Activated effector memory CD4-positive, alpha-beta T cell treated with anti-CD3 and anti-CD28 coated beads, Interleukin-2, amount 50 U/mL, for 16 hours (primary cell): ENCODE results near the gene PREX1.

Experiments used
- DNase-seq: peaks from one replicate; pipeline ENCODE4 v3.0.0-alpha.2; 2020

Gene PREX1

DNA sequence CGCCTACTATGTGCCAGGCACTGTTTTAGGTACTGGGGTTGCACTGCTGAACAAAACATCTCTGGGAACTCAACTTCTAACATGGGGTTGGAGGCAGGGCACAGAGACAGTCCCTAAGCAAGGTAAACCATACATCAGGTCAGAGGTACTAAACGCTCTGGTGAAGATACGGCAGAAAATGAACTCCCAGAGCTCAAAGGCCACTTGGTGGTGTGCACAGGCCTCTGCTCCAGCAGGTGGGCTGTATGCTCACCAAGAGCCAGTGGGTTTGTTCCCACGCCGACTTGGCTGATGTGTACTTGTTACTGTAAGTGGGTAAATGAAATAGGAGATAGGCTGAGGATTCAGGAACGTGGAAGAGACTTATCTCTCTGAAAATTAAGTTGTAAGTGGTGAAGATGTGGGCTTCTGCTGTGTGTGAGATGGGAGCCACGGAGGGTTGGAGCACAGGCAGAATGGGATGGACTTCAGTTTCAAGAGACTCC is 133.4 kb downstream of the PREX1 start:
- DNase-seq: no peak

DNA sequence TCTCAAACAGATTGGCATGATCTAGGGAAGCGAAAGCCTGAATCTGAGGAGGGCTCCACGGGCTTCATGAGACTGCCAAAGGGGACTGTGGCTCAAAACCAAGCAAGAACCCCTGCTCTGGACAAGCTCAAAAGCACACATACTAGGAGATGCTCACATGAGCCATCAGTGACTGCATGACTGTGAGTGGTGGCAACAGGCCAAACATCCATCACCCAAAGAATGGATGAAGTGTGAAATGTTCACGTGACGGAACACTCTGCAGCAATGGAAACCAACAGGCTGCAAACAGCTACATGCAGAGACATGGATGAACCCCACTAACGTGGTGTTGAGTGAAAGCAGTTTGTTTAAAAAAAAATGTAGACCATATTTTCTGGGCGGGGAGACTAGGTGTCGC is 136.3 kb downstream of the PREX1 start:
- DNase-seq: no peak

DNA sequence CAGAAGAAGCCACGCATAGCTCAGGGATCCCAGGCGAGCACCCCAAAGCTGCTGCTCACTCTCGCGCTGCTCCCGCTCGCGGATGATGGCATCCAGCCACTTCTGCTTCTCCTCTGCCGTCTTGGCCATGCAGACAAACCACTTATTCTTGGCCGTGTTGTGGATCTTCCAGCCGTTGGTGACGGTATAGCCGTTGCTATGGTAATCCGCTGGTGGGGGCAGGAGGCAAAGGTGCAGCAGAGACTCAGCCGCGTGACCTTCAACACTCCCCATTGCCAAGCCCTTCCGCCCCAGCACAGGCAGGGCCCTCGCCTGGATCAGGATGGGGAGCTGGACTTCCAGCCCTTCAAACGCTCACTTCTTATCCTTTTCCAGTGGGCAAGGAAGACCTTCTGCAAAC is 136.9 kb downstream of the PREX1 start:
- no peak for DNase-seq

DNA sequence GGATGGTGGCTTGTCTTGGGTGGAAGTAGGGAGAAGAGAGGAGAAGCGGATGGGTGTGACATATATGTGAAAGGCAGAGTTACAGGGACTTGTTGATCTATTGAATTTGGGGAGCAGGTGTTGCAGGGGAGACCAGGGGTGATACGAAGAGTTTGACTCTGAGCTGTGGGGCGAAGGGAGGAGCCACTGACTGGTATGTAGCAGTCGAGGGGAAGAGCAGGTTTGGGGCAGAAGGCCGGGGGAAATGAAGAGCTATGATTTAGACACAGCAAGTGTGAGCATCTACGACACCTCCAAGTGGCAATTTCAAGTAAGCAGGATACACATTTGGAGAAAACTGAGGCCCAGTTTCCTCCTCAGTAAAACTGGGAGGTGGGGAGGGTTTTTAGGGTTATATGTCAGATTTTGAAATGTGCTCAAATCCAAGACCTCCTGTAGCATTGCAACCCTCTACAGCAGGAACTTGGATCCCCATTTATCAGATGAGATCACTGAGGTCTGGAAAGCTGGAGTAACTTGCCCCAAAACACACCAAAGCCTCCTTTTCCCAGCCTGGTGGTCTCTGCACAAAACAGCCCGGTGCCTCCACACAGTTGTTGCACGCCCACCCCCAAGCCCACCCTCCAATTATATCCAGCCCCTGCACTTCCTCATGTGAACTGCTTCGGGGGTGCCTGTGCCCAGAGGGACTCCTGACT is 137.8 kb downstream of the PREX1 start:
- DNase-seq: no peak

DNA sequence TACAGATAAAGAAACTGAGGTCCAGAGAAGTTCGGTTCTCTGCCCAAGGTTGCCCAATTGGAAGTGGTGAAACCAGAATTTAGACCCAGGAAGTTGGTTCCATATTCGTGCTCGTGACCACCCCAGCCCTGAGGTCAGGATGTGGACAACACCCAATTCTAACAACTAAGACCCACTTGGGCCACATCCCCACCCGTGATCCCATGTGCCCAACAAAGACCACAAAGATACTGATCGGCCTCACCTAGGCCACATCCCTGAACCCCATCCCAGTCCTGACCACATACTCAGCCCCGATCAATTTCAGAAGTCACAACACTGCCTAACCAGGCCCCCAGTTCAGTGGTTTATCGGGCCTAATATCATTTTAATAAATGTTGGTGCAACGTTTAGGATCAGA is 138.4 kb downstream of the PREX1 start:
- no peak for DNase-seq

DNA sequence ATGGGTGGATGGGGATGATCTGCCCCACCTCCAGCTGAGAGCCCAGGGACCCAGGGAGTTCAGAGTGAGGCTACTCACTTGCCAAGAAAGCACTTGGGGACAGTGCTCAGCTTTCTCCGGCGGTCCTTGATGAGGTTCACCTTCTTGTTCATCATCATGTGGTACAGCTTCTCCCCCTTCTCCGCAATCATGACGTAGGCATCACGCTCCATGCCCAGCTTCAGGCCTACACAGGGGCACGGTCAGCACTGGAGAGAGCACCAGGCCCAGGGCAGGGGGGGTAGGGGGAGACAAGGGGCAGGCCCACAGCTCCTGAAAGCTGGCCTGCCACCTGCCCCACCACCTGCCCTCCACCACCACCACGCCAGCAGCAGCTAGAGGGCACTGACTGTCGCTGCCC is 139.2 kb downstream of the PREX1 start:
- no peak for DNase-seq

DNA sequence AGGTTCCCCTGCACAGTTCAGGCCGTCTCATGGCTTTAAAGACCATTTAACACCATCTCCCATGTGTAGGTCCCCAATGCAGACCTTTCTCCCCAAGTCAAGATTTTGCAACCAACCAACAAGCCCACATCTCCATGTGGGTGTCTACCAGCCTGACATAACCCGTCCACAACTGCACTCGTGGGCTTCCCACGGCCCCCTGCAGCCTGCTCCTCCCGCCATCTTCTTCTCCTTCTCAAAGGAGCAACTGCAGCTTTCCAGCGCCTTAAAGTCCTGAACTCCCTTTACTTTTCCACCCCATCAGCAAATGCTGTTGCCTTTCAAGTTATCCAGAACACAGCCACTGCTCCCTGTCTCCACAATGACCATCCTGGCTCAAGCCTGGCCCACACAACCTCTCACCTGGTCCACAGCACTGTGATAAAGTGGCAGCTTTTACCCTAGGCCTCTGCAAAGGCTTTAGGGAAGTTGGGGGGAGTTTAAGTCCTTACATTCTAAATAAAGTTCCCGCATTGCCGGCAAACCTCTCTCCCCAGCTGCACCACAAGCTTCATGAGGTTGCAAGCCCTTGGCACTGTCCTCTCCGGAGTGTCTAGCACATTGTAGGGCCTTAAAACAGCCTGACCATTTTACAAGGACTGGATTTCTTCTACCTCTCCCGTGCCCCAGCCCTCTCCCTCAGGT is 140.5 kb downstream of the PREX1 start:
- DNase-seq: no peak

DNA sequence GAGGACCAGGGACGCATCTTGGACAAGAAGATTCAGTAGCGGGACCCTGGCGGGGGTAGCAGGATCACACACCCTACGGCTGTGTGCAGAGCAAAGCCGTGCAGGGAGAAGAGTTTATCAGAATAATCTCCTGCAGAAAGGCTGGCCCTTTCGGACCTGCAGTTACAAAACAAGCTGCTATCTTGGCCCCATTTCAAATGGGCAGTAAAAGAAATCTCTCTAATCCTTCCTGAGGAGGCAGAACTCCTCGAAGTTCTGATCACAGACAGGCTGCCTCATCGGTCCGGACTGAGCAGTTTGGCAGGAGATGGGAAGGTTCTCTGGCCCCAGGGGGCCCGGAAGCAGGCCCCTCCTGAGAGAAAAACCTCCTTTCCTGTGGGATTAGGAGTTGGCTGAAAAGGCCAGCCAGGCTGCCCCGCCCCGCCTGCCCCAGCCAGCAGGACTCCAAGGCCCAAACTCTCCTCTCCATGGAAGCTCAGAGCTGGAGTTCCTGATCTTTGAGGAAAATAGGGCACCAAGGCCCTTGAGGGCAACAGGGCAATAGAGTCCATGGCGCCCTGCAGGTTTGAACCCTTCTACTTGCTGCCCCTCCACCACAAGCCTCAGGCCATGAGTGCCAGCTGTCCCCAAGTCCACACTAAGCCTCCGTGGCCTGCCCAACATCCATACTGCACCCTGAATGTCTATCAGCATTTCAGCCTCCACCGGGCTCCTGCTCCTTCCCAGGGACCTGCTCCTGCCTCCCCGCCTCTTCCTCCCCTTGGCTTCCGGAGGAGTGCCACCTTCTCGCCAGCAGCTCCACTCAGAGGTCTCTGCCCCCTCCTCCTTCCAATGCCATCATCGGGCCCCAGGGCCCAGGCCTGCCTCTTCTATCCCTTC is 141.3 kb downstream of the PREX1 start:
- DNase-seq: no peak

DNA sequence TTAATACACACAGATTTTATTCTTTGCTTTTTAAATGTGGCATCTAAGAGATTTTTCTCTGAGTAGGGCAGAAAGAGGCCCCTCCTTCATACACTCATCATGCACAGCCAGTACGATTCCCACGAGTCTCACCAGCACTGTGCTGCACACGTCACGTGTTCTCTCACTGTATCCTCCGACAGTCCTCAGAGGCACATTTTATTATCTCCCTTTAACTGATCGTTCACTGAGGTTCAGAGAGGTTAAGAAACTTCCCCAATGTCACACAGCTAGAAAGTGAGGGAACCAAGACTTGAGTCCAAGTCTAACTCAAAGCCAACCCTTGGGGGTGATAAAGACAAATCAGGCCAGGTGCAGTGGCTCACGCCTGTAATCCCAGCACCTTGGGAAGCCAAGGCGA is 142.5 kb downstream of the PREX1 start:
- DNase-seq: no peak

DNA sequence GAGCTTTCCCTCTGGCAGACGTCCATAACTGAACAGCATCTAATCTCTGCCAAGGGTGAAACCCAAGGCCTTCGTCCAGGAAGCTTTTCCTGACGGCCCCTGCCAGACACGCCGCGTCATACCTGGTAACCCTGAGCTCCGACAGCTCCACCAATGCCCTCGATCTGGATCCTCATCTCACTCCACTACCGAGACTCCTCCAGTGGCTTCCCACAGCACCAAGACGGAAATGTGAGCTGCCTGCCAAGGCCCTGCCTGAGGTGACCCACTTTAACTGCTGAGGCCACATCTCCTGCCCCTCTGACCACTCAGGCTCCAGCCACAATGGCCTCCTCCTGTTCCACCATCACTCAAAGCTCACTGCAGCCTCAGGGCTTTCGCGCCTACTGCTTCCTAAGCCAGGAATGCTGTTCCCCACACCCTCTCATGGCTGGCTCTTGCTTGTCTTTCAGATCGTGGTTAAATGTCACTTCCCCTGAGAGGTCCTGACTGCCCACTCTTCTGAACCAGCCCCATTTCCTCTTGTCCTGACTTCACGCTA is 143.2 kb downstream of the PREX1 start:
- DNase-seq: no peak

DNA sequence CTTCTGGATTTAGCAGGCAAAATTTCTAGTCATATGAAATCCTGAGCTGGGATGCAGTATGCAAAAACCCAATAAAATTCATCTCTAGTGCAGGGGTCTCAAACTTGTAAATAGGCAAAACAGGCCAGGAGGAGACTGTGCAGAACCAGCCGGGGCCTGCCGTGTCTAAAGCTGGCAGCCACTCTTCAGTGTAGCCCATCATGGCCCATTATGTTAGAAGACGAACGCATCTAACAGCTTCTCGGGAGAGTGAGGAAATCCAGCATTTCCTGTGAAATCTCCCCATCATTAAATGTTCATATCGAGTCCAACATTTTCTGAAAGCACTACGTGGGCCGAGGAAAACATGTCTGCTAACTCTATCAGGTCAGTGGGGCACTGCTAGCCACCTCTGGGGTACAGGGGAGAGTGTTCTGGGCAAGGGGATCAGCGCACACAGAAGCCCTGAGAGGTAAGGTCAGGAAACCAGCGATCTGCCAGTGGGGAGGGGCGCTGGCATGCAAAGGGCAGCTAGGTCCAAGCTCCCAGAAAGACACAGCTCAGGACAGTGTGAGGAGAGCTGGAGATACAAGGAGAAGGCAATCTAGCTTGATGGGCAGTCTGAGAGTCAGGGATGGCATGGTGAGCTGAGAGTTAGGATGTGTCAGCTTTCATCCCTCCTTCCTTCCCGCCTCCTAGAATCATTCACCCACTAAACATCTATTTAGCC is 144.2 kb downstream of the PREX1 start:
- DNase-seq: no peak

DNA sequence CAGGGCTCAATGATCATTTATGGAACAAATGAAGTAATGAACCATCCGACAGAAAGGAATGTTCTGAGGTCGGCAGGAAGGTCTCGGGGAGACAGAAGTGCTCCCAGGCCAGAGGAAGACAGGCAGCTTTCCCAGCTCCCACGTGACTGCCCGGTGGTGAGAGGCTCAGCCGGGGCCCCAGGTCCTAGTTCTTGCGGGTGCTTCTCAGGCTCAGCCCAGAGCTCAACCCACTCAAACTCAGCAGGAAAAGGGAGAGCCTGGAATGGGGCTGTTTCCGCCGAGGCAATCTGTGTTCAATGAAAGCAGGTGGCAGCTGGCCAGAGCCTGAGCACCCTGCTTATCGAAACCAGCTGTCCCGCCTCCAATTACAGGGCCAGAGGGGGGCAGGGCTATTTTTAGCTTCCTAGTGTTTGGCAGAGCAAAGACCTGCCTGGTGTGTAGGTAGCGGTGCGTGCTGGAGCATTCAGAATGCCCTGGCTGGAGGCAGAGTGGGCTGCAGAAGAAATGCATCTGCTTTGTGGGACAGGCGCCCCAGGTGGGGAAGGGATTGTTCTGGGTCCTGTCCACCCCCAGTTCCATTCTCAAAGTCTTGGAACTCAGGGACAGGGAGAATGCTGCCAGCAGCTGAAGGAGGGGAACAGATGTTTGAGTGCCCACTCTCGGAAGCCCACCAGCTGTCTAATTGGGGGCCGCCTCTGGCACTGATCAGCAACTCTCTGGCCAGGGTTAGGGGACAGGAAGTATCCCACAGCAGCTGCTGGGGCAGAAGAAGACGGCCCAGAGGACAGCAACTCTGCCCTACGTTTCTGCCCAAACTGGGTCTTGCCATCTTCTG is 145.1 kb downstream of the PREX1 start:
- no peak for DNase-seq

DNA sequence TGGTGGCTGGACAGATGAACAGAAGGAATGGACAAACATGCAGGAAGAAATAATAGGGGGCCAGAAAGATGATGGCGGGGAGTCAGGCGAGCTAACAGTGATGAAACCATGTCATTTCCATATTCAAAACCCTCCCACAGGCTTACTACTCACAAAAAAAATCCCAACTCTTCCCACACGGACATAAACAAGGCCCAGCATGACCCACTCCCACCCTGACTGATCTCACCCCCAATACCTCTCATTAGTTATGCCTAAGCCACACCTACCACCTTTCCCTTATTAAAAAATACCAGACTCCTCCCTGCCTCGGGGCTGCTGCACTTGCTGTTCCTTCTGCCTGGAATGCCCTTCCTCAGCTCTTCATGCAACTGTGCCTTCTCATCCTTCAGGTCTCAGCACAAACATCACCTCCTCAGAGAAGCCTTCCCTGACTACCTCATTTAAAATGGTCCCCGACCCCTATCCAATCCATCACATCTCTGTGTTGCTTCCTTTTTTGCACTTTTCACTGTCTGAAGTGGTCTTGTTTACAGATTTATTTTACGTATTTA is 145.8 kb downstream of the PREX1 start:
- no peak for DNase-seq

DNA sequence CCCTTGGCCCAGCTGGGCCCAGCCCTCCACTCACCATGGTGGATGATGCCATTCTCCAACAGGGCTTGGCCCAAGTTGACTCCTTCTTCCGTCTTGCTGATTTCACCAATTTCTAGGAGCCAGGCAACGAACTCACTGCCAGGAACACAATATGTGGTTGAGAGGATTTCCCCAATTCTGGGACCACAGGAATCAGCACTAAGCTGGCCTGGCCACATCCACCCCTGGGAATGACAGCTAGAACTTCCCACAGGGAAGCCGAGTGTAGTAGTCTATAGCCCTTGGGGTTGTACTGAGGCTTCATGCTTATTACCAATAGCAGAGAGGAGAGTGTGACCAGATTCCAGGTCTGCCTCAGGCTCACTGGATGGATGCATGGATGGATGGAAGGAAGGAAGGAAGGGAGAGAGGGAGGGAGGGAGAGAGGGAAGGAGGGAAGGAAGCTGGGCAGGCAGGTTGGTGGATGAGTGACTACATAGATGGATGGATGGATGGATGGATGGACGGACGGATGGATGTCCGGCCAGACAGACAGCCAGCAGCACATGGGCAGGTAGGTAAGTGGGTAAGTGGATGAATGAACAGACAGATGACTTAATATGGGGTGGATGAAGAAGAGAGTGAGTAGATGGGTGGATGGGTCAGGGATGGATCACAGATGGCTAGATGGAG is 146.5 kb downstream of the PREX1 start:
- DNase-seq: no peak

DNA sequence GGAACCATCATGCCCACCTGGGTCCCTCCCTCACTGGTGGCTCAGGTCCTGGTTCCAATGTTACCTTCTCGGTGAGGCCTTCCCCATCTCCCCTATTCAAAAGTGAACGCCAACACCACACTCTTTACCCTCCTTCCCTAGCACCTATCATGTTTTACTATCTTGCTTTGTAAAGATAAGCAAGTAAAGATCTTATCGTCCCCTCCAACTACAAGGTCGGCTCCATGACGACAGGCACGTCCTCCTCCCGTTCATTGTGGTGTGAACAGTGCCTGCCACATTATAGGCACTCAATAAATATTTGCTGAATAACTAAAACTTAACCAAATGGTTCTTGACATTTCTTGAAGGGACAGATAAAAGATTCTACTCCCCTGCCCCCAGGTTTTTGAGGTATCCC is 147.1 kb downstream of the PREX1 start:
- DNase-seq: no peak

DNA sequence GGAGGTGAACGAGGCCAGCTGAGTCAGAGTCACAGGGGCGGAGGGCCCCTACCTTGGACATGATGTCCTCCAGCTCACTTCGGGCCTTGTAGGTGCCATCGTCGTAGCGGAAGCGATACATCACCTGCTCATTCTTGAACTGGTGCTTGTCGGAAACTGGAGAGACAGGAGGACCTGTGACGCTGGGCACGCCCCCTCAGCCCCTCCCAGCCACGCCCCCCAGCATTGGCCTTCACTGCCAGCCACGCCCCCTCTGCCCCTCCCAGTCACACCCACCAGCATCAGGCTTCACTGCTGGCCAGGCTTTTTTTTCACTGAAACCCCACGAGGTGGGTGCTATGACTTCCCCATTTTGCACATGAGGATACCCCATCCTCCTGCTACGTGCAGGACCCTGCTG is 148.2 kb downstream of the PREX1 start:
- no peak for DNase-seq

DNA sequence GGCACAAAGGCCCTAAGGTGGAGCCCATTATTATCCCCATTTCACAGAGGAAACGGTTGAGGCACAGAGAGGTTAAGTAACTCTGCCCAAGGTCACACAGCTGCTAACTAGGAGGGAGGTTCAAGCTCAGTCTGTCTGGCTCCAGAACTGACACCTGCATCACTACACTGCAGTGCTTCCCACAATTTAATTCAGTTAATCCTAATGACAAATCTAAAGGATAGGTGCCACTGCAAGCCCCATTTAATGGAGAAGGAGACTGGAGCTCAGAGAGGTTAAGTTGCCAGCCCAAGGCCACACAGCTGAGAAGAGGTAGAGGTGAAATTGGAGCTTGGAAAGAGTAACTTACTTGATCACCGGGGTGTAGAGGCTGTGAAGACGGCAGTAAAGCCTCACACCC is 148.8 kb downstream of the PREX1 start:
- DNase-seq: no peak

DNA sequence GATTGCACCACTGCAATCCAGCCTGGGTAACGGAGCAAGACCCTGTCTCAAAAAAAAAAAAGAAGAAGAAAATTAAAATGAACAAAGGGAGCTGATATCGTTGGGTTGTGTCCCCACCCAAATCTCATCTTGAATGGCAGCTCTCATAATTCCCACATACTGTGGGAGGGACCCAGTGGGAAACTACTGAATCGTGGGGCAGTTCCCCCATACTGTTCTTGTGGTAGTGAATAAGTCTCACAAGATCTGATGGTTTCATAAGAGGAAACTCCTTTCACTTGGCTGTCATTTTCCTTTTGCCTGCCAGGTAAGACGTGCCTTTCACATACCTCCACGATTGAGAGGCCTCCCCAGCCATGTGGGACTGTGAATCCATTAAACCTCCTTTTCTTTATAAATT is 149.4 kb downstream of the PREX1 start:
- DNase-seq: no peak

DNA sequence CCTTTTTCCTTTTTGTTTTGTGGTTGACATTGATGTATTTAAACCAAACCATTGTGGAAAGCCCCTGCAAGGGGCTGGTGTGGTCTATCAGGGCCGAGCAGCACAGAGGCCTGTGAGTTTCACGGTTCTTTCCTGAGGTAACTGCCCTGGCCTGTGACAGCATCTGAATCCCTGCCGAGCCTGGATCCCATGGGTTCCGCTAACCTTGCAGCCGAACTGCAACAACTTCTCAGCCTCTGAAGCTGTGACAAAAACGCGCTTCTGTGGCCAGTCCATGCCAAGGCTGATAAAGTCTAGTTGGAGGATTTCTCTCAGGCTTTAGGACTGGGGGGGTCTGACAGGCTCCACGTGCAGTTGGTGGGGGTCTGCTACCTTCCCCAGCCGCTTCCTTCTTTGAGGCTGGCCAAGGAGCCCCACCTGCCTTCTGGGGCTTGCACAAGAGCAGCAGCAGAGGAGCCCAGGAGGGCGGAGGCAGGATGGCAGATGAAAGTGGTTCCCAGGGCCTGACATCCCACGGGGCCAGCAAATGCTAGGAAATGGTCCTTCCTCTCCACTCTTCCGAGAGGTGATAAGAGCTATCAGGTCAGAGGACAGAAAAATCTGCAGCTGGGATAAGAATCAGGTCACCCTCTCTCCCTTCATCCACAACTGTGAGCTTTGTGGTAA is 150.9 kb downstream of the PREX1 start:
- DNase-seq: no peak

DNA sequence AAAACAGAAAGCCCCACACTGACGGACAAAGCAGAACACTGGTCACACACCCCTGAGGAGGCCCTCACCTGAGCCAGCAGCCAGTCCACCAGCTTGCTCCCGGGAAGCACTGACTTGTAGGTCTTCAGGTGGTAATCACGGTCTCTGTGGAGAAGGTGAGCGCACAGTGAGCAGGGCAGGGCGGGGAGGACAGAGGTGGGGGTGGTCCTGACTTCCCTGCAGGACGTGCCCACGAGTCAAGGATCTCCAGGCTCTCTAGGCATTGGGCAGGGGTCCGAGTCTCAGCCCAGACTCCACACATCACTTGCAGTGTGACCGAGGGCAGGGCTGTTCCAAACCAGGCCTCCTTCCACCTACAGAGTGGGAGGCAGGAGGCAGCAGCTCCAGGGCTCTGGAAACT is 151.7 kb downstream of the PREX1 start:
- no peak for DNase-seq
